GM21447 (cell line): ENCODE results near the gene LIPF.
"Not testable (repeated sequence)": the region's sequence is repeated elsewhere in the genome, so short reads cannot be mapped to it uniquely, and the experiment has no call there.

Experiments
- ATAC-seq: cut with Tn5 transposase; IDR thresholded peaks from one replicate; pipeline ENCODE4 v1.9.1; 2021; ENCODE audit not compliant: unreplicated experiment

LIPF gene, protein sequence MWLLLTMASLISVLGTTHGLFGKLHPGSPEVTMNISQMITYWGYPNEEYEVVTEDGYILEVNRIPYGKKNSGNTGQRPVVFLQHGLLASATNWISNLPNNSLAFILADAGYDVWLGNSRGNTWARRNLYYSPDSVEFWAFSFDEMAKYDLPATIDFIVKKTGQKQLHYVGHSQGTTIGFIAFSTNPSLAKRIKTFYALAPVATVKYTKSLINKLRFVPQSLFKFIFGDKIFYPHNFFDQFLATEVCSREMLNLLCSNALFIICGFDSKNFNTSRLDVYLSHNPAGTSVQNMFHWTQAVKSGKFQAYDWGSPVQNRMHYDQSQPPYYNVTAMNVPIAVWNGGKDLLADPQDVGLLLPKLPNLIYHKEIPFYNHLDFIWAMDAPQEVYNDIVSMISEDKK

DNA sequence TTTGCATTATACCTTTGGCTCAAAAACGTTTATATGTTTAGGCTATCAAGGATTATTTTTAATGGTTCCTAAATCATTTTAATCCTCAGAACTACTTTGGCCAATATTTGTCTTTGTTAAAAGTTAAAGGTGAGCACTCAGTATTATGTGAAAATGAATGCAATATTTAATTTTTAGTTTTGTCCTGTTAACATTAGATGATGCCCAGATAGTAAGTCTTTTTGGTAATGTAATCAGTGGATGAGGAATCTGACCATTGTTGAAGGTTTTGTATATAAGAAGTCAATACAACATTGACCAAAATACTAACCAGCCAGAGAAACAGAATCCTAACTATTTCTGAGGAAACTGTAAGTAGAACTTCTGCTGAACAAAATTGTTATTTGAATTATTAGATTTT lies at the start of gene LIPF:
LIPF (plus strand) TSS at position 301 of the 400 bp plus-strand sequence. CDS start 2,856 bp downstream, outside the sequence.
- ATAC-seq: no peak

DNA sequence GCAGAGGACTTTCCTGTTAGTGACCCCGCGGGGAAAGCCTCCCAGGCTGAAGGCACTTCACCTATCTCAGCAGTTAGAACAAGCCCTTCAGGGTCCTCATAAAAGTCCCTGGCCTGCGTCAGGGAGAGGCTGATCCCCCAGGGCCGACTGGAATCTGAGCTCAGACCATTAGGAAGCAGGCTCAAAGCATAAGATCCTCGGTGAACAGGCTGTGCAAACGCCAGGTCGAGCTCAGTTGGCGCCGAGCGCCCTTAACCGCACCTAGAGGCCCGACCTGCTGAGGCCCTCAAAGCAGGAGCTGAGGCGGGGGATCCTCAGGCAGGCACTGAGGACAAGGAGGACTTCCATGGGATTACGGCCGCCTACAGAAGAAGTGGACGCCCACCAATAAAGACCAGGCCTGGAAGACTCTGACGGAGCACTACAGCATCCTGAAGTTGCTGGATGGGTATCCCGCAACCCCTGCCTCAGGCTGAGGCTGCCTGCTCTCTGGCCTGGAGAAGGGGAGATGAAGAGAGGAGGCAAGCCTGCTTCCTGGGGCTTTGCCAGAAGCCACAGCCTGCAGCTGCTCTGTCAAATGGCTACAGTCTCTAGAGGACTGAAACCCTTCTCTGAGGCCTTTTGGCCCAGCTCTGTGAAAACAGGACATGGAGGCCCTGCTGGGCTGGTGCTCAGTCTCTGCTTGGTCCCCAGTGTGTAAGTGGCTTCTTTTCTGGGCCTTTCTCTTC lies 47.8 kb upstream of the LIPF start:
- ATAC-seq: no peak

DNA sequence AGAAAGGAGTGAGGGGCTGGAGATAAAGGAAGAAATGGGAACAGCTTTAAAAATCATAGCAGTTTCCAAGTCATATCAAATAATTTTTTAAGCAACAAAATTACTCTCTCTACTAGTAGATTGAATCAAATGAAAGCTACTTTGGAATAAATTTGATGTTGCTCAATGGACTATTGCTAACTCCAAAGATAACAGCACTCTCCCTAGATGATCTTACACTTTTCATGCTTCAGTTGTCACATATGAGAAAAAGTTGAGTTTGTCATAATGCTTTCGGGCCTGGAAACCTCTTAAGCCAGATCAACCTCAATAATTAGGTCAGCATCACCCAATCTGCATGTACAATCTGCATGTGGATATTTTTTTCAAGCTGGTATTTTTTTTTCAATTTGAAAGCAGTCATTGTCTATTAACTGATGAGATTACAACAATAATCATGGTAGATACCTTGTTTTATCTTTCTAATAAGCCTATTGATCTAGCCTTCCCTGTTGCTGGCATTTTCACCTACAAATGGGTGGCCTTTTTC lies 46.4 kb upstream of the LIPF start:
- ATAC-seq: no peak

DNA sequence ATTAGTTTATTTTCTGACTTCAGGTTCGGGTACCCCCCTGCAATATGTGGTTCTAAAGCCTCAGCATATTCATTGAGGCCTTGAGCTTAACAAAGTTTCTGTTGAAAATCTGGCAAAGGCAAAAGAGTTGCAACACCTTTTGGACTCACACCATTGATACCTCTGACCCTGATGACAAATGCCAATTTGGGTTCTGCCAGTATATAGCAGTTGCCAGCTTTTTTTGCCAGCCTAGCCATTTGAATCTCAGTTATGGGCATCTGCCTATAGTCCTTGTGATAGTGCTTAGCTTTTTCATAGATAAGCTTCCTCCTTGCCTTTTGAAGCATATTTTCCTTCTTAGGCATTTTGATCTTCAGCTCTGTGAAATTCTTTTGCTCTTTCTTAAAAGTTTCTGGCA lies 45.7 kb upstream of the LIPF start:
- ATAC-seq: no peak

DNA sequence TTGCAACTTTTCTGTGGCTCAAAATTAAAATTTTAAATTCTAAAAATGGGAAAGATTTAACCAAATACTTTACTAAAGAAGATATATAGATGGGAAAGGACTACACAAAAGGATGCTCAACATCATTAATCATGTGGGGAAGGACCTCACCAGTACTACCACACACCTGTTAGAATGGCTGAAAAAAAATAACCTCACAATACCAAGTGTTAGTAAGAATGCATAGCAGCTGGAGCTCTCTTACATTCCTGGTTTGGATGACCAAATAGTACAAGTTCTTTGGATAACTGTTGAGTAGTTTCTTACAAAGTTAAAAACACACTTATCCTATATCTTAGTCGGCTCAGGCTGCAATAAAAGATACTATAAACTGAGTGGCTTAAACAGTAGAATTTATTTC lies 43.8 kb upstream of the LIPF start:
- ATAC-seq: no peak

DNA sequence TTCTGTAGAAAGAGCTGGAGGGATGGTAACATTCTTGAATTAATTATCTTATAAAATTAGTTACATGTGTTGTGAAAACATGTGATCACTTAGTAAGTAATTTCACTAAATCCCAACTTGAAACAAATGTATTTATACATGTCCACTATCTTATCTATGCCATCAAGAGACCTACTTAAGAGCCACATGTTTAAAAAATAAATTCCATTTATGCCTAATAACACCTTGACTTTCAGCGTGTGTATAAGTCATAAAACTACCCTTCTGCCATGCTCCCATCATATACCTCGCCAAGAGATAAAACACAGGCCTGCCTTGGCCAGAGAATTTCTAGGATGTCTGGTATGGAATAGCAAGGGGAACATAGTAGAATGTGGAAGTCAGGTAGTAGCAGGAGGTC lies 40.4 kb upstream of the LIPF start:
- no peak for ATAC-seq

DNA sequence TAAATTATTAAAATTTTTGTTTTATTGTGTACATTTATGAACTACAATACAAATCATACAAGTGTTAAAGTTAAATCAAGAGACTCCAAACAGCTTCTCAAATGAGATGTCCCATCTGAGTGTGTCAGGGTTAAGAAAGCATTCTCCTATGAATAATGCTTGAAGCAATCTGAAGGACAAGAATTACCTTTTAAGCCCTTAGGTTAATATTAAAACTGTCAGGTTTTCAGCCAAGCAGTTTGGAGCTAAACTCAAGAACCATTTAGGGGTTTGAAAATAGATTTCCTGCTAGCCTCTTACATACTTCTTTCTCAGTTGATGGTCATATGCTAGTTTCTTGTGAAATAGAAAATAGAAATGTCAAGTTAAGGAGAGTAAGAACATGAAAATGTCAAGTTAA lies 39.4 kb upstream of the LIPF start:
- ATAC-seq: no peak

DNA sequence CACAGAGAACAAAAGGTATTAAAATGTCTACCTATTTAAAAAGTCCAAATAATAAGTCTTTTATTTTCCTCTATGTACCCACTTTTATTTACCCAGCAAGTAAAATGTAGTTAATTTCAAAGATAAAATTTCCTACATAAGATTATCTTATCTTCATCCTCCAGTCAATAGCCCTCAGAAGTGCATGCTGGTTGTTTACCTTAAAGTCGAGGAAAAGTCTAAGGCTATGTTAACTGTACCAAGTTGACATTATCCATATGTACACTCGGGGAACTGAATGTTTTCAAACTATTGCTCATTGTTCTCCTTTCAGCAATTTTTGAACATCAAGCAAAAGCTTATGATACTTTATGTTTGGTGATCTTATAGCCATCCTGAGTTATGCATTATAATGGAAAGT lies 24.1 kb upstream of the LIPF start:
- ATAC-seq: no peak

DNA sequence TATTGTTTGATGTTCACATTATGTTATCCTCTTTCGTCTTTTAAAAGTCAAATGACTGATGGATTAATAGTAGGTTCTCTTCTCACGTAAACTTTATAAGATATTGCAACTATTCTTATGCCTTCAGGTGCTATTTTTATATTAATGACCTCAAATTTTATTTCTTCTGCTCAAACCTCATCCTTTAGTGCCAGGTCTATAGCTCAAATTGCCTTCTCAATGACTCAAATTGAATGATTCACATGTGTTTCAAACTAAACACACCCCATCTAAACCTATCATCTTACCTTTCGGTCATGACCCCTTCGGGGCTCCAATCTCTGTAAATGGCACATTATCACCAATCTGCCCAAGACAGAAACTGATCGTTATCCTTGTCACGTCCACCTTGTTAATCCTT lies 22.0 kb upstream of the LIPF start:
- ATAC-seq: no peak

DNA sequence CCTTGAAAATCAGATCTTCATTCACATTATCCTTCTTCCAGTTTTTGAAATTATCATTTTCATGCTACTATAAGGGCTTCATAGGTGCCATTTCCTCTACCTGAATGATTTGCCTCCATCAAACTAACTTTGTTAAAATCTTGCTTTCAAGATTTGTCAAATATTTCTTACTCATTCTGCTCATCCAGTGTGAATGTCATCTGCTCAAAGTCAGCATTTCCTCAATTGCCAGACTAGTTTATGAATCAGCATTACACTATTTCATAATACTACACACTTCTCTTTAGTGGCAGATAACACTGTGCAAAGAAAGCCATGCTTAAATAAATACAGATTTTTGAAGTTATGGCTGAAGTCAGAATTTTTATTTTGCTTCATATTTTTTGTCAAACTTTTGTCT lies 21.3 kb upstream of the LIPF start:
- no peak for ATAC-seq

DNA sequence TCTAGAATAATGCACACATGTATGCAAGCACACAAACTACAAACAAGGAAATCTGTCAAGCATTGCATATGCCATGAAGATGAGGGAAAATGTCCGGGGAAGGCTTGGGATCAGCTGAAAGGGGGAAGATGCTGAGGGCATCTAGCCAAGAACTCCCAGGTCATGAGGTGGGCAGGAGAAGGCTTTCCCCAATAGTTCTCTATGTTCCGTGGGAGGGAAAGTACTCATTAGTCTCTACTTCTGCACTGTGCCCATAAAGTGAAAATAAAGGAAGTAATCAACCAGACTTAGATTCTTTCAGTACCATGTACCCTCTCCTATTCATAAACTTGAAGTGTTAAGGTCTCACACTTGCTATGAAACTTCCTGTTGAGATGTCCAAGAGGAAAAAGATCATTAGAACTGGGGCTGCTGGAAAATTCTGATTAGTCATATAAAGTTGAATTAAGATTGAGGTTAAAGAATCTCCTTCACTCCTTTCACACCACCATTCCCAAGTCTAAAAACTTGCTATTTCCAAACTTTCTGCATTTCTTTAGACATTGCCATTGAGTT lies 17.1 kb upstream of the LIPF start:
- ATAC-seq: no peak

DNA sequence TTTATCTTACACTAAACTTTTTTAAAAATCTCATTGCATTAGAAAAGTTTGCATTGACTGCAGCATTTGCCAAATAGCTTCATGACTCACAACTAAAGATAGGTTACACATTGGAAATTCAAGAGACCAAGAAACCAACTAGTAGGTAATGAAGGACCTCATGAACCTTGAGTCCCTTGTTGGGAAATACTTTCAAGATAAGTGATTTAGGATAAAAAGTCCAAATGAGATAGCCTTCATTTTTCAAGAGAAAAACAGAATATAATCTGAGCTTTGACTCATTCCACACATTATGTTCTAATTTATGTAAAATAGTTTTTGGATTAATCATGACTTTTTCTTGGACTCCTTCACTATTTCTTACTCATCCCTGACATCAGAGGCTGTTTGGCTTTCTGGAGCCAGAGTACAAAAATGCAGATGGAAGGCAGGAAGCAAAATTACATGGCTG lies 13.1 kb upstream of the LIPF start:
- ATAC-seq: no peak

DNA sequence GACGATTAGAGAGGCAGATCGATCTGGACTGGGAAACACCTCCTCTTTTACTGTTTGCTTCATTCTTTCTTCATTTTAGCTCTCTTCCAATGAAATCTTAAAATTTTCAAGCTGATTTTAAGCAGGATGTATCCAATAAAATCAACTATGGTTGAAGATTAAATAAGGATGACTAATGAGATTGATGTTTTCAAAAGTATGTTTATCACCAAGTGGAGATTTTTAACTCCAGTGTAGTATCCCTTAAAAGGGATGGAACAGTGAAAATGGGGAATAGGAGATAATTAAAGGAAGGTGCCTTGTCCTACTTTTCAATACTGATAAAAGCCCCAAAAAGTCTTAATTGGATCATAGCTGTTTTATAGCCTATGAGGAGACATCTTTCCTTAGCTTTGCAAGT lies 11.6 kb upstream of the LIPF start:
- no peak for ATAC-seq

DNA sequence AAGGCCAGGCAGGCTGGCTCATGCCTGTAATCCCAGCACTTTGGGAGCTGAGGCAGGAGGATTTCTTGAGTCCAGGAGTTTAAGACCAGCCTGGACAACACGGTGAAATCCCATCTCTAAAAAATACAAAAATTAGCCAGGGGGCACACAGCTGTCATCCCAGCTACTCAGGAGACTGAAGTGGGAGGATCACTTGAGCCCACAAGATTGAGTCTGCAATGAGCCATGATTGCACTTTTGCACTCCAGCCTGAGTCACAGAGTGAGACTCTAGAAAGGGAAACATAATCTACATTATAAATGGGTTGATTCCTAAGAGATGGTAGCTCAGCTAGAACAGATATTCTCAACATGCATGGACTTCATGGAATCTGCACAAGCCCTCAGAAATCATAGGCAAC lies 6.3 kb upstream of the LIPF start:
- ATAC-seq: no peak

DNA sequence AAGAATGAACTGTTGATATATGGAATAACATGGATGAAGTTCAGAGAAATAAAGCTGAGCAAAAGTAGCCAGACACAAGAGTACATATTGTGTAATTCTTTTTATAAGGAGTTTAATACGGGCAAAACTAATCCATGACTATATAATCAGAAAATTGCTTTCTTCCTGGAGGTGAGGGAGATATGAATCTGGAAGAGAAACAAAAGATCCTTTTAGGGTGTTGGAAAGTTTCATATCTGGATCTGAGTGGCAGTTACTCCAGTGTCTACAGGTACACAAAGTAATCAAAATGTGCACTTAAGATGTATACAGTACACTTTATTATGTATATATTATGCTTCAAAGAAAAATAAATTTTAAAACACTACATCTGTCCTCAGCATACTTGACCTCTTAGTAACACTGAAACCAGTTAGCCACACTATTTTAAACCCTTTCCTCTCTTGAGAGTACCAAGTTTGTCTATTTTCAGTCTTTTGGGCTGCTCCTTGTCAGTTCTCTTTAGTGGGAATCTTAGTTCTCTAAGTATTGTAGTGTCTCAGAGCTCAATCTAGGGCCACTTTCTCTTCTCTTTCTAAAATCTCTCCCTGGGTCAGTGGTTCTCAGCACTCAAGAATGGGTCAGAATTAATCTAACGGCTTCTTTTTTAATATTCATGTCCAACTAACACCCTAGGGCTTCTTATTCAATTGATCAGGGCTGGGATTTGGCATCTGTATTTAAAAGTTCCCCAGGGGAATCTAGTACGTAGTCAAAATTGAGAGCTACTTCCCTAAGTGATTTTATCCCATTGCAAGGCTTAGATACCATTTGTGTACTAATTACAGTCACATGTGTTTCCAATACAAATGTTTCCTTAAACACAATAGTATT lies 4.3 kb upstream of the LIPF start:
- no peak for ATAC-seq

DNA sequence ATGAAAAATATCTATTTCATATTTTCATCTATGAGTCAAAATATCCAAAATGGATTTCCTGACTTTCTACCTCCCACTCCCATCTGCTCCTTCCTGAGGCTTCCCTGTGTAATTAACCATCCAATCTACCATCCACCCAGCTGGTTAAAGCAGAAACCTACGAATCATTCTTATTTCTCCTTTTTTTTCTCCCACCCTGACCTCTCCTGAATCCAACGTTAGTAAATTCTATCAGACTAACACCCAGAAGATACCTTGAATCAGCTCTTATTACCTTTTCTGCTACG lies 3.7 kb upstream of the LIPF start:
- ATAC-seq: no peak

DNA sequence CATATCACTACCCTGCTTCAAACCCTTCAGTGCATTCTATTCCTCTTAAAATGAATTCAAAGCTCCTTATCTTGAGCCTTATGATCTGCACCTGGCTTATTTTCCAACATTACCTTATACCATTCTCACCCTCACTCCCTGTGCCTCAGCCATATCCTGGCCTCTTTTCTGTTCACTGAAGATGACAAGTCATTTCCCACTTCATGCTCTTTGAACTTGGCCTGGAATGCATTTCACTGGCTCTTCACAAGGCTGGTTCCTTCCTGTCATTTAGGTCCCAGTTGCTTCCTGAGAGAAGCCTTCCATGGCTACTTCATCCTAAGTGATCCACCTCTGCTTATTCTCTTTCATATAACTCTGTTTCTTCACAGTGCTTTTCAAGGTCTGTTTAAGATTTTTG lies 3.2 kb upstream of the LIPF start:
- no peak for ATAC-seq

DNA sequence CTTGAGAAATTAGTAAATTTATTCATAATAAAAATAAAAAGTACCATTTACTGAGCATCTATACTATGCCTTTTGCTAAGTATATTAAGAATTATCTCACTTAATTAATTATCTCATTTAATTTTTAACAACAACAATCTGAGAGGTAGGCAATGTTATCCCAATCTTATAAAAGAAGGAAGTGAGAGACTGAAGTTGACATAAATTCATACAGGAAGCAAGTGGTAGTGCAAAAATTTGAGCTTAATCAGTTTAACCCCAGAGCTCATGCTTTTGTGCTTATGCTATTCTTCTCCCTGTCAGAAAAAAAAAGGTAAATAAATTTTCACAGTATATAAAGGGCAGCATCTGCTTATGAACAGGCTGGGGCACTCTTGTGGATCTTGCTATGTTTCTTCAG lies 2.7 kb upstream of the LIPF start:
- no peak for ATAC-seq

DNA sequence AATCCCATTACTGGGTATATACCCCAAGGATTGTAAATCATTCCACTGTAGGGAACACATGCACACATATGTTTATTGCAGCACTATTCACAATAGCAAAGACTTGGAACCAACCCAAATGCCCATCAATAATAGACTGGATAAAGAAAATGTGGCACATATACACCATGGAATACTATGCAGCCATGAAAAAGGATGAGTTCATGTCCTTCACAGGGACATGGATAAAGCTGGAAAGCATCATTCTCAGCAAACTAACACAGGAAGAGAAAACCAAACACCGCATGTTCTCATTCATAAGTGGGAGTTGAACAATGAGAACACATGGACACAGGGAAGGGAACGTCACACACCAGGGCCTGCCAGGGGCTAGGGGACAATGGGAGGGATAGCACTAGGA lies 1.1 kb upstream of the LIPF start:
- ATAC-seq: not testable (repeated sequence)

DNA sequence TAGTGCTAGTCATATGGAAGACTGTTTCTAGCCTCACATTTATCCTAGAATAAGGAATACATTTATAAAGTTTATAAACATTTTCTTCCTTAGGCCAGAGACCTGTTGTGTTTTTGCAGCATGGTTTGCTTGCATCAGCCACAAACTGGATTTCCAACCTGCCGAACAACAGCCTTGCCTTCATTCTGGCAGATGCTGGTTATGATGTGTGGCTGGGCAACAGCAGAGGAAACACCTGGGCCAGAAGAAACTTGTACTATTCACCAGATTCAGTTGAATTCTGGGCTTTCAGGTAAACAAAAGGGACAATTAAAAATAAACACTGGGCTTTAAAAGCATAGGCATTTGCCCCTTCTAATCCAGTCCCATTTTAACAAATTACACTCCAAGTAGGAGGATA lies 4.2 kb downstream of the LIPF start:
- ATAC-seq: no peak

DNA sequence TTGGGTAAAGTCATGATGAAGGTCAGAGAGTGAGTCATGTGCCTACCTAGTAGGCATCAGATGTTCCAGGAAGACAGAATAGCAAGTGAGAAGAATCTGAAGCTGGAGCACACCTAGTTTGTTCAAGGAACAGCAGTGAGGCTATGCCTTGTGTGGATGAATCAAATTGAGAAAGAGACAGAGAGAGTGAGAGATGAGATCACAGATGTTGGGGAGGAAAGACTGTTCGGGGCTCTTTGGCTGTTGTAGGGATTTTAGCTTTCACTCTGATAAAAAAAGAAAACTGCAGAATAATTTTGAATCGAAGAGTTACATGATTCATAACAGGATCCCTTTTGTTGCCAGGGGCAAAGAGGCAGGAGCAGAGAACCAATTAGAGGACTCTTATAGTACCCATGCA lies 6.3 kb downstream of the LIPF start:
- no peak for ATAC-seq
